ENCODE results near the gene ECHDC3.
"Not testable (repeated sequence)": the region's sequence is repeated elsewhere in the genome, so short reads cannot be mapped to it uniquely, and the experiment has no call there.

The ECHDC3 gene

DNA sequence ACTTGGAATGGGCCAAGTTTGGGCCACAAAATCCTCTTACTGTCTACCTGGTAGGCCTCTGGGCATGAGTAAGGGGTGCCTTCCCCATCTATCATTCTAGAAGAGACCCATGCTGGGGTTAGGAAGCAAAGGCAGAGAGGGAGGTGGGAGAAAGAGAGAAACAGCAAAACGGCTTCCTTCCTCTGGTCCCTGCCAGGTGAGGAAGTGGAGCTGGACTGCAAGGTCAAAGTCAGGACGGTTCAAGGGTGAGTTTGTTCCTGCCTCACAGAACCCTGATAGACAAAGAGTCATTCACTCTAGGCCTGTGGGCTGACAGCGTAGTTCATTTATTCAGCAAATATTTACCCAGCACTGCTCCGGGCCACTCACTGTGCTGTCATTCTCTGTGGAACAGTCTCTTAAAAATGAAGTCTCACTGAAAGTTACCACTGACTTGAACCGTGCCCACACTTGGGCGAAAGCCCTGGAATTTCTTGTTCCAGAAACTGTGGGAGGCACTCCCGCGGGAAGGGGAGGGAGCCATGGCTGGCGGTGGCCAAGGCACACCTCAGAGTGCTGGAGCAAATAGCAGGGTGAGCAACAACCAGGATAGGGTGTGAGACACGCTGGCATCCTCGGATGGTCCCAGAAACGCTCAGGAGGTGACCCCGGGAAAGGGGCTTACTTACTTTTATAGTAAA is 26.2 kb upstream of the ECHDC3 start:
- no peak for DNase-seq (ENCODE audit: low read depth in 2 of 2)

DNA sequence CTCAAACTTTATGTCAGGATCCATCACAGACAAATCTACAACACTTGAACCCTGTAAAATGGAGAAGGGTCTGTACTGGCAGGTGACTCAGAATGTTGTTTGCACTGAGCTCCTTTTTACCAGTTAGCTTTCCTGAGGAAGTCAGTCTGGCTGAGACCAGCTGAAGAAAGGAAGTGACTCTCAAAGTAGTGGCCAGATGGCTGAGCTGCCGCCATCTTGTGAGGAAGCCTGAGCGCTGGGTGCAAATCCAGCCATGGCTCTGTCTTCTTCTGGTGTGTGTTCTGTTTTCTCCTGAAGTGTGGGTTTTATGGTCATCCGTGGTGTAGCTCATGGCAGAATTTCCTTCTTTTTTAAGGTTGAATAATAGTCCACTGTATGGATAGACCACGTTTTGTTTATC is 25.5 kb upstream of the ECHDC3 start:
- no peak for DNase-seq (ENCODE audit: low read depth in 2 of 2)

DNA sequence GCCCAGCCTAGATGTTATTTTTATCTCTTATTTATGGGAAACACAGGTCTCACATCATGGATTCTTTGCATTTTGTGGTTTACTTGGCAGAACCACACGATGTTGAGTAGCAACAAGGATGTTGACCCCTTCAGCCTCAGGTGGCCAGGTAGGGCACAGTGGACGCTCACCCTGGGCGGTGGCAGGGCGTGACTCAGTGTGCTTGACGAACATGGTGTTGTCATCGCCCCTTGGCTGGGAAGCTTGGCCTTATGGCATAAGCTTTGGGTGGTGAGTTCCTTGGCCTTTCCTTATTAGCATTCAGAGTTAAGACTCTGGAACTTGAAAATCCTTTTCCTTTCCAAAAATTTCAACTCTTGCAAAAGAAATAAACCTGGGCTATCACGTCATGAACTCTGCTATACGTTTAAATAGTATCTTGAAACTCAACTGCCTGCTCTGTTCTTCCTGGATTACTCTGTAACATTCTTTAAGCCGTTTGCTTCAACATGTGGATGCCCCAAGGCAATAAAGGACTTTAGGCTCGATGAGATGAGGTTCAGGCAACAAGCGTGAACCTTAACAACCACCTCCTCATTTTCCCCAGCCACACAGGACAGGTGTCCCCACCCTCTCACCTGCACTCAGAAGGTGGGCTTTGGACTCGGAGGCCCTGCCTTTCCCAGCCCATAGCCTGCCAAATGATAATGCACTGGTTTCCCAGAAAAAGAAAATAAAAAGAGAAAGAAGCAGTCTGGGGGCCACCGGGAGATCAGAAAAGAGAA is 22.5 kb upstream of the ECHDC3 start:
- DNase-seq (ENCODE audit: low read depth in 2 of 2) = no peak

GRCh38 chr10:11720260-11720741 is 21.9 kb upstream of the ECHDC3 start:
- DNase-seq (ENCODE audit: low read depth in 2 of 2) = no peak

DNA sequence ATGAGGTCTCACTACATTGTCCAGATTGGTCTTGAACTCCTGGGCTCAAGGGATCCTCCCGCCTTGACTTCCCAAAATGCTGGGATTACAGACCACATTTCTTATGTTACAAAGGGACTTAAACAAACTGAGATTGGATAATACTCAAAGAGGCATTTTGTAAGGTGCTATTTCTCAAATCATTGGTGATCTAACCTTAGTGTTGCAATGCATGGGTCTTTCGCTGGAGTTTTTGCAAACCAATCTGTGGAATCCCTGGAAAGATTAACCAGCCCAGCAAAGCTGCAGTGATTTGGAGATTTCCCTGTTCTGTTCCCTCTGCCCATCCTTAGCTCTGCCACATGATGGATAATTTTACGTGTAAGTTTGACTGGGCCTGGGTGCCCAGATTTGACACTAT is 20.4 kb upstream of the ECHDC3 start:
- DNase-seq (ENCODE audit: low read depth in 2 of 2) = no peak

DNA sequence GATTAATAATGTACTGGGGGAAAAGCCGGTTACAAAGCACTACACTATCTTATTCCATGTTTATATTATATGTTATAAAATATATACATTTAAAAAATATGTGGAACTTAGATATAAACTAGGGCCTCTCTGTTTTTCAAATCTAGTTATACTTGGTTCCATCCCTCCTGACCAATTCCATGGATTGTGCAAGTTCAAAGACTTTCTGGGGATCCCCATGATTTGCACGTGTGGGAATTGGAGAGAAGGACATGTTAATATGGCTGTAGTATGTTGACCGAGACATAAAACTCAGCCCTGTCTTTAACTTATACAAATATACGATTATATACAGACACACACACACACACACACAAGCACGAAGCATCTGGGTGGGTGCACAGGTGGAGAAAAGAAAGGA is 18.8 kb upstream of the ECHDC3 start:
- no peak for DNase-seq (ENCODE audit: low read depth in 2 of 2)

DNA sequence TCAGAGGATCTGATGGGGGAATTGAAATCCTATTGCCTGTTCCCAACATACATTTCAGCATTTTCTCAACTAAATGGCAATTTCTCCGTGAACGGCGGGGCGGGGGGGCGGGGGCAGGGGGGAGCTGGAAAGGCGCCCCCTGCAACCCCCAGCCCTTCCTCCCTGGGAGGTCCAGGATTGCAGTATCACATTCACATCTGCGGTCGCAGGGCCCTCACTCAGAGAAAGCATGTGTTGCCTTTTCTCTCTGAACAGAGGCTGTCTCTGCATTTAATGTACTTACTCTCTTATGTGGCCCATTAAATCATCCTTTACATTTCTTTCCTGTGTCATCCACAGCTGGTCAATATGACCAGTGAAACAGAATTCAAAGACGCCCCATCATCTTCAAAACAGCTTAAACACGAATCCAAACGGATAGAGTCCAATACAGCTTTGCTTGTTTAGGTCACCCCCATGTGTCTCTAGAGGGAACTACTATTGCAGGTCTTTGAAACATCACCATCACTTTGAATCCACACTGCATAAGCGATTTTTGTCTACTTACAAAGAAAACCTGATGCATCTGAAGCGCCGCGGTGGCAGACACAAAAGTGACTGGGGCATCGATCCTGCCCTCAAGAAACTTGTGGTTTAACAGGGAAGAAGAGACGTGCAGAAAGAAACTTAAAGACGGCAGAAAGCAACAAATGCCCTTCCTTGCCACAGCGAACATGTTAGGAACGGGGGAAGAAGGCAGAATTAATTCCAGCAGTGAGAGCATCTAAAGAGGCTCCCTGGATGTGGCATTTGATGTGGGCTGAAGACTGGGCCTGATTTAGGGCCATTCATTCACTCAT is 17.0 kb upstream of the ECHDC3 start:
- peak; percentile 29 to 37 for DNase-seq (ENCODE audit: low read depth in 2 of 2)

GRCh38 chr10:11725912-11726311 is 16.3 kb upstream of the ECHDC3 start:
- DNase-seq (ENCODE audit: low read depth in 2 of 2) = no peak

GRCh38 chr10:11727563-11727962 is 14.6 kb upstream of the ECHDC3 start:
- no peak for DNase-seq (ENCODE audit: low read depth in 2 of 2)

GRCh38 chr10:11728353-11728752 is 13.8 kb upstream of the ECHDC3 start:
- DNase-seq (ENCODE audit: low read depth in 2 of 2) = no peak

DNA sequence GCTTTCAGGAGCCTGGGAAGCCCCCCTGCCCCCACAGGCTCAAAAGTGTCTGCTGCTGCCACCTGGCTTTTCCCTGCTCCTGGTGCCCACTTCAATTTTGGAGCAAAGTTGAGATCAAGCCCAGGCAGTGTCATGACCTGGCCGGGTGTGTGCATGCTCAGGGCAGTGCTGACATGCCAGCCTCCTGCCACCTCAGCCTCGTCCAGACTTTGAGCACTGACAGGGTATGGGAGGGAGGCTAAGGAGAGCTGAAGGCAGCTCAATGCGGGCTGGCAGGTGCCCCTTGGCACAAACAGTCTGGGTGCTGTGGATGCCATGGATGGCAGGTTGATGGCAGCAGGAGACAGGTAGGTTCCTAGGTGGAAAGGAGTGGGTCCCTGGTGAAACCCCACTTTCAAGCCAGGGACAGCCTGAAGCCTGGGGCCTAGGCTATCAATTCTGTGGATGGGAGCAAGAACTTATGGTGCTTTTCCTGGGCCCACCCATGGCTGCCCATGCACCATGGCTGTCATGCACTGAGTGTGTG is 12.3 kb upstream of the ECHDC3 start:
- no peak for DNase-seq (ENCODE audit: low read depth in 2 of 2)

DNA sequence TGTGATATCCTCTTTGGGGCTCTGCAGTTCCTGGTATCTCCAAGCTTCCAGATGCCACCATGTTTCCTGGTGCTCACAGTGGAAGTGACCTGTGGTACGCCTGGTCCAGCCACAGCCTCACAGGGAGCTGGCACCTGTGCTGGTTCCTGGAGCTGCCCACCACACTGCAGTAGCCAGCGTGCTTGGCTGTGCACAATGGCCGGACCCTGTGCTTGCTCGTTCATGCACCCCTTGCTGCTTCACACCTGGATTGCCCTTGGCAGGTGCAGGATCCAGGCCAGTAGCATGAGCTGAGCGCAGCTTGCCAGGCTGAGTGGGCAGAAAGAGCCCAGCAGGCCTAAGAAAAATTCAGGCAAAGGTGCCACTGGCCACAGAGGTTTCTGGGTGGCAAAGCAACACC is 11.4 kb upstream of the ECHDC3 start:
- no peak for DNase-seq (ENCODE audit: low read depth in 2 of 2)

DNA sequence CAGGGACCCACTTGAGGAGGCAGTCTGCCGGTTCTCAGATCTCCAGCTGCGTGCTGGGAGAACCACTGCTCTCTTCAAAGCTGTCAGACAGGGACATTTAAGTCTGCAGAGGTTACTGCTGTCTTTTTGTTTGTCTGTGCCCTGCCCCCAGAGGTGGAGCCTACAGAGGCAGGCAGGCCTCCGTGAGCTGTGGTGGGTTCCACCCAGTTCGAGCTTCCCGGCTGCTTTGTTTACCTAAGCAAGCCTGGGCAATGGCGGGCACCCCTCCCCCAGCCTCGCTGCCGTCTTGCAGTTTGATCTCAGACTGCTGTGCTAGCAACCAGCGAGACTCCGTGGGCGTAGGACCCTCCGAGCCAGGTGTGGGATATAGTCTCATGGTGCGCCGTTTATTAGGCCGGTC is 5.4 kb upstream of the ECHDC3 start:
- not testable (repeated sequence) for DNase-seq (ENCODE audit: low read depth in 2 of 2)

- not testable (repeated sequence) for DNase-seq (ENCODE audit: low read depth in 2 of 2)
Observed at GRCh38 chr10:11737258-11738032, 4.7 kb upstream of the ECHDC3 start.

DNA sequence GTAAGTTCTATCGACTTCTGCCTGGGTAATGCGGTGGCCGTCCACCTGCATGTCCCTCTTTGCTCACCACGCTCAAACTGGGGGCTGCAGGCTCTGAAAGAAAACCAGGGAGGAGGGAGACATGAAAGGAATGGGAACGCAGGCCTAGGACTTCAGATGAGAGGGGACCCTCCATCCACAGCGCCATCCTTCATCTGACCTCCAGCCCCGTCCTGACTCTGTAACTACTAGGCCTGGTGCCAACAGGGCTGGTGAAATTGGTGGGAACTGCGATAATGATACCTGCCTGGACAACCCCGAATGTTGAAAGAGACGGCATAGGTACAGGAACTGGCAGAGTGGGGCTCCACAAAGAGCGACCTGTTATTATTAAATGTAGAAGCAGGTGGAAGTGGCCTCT is 1.3 kb upstream of the ECHDC3 start:
- no peak for DNase-seq (ENCODE audit: low read depth in 2 of 2)

DNA sequence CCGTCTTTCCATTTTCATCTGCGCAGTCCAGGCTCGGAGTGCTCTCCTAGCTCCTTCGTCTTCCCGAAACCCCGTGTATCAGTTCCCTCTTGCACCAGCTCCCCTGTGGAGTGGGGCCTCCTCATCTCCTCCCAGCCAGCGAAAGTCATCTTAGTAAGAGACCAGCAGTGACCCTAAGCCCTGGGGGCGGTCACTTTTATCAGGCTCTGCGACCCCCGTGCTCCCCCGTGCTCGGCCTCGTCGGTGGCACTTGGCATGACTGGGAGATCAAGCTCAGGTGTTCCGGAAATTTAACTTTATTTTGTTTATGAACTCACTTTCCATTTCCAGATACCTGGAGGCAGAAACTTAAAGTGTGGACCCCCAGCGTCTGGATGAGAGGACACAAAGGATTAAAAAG is 574 bp upstream of the ECHDC3 start:
- no peak for DNase-seq (ENCODE audit: low read depth in 2 of 2)

DNA sequence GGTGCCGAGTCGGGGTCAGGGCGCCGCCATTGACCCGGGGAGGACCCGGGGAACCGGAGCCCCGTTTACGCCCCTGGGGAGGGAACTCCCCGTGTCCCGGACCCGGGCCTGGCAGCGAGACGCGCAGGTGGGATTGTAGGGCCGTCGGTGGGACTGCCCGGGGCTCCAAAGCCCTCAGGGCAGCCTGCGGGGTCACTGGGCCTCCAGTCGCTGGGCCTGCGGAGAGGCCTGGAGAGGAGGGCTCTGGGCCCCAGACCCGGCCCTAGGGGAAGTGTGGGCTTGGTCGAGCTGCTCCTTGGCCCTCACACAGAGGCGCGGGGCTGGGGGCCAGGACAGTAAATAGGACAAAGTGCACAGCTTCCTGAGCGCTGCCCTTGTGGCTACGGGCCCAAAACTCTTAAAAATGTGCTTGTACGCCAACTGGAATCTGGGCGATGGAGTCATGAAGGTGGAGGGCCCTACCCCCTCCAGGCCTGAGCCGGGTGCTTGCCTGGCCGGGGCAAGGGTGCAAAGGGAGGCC is 657 bp downstream of the ECHDC3 start:
- DNase-seq (ENCODE audit: low read depth in 2 of 2) = no peak

- DNase-seq (ENCODE audit: low read depth in 2 of 2) = no peak
Observed at GRCh38 chr10:11743461-11744338, 1.5 kb downstream of the ECHDC3 start.

GRCh38 chr10:11745045-11745444 is 2.9 kb downstream of the ECHDC3 start:
- no peak for DNase-seq (ENCODE audit: low read depth in 2 of 2)

DNA sequence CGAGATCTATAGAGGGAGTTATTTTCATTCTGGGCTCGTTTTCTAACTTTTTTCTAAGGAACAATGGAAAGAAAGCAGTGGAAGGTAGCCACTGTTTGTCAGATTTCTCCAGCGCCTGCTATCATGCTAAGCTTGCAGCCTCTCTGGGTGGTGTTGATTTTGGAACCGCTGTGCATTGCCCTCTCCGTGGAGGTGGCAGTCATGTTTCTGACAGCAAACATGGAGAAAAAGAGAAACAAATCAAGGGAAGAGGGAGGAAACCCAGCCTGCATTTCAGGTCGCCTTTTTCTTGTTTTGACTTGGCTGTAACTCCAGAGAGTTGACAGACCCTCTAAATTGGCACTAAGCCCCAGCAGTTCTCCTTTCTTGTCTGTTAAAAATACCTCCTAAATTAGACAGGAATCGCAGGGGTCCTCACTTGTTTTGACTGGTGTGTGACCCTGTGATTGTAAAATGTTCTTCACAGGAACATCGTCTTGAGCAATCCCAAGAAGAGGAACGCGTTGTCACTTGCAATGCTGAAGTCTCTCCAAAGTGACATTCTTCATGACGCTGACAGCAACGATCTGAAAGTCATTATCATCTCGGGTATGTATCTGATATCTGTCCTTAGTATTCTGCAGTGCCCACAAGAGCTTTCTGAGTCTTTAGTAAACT is 4.8 kb downstream of the ECHDC3 start:
- DNase-seq (ENCODE audit: low read depth in 2 of 2) = no peak

All from fibroblast of skin of left quadriceps (primary cell).